Esophagus squamous epithelium (tissue), 4 donors: ENCODE data around the gene HAO2.

Experiments used
- POLR2A ChIP-seq, 4 donors: fragments of 450-650 bp; IDR thresholded peaks; one replicate each; pipeline ENCODE4 v1.6.1; 2017; ENCODE audit warnings: antibody characterized with exemption in 4 of 4, mild to moderate bottlenecking in 4 of 4, moderate library complexity in 3 of 4
- TF ChIP-seq, protein P1 (sequence below), 6 experiments: fragments of 450-650 bp in 4 of 6; fragments of 200-600 bp in 2 of 6; sonication (generic) in 2 of 6; IDR thresholded peaks; one replicate each; pipeline ENCODE4 v1.5.1; 2016 to 2019; ENCODE audit warnings: antibody characterized with exemption in 6 of 6, mild to moderate bottlenecking in 4 of 6, moderate library complexity in 4 of 6

DNA sequence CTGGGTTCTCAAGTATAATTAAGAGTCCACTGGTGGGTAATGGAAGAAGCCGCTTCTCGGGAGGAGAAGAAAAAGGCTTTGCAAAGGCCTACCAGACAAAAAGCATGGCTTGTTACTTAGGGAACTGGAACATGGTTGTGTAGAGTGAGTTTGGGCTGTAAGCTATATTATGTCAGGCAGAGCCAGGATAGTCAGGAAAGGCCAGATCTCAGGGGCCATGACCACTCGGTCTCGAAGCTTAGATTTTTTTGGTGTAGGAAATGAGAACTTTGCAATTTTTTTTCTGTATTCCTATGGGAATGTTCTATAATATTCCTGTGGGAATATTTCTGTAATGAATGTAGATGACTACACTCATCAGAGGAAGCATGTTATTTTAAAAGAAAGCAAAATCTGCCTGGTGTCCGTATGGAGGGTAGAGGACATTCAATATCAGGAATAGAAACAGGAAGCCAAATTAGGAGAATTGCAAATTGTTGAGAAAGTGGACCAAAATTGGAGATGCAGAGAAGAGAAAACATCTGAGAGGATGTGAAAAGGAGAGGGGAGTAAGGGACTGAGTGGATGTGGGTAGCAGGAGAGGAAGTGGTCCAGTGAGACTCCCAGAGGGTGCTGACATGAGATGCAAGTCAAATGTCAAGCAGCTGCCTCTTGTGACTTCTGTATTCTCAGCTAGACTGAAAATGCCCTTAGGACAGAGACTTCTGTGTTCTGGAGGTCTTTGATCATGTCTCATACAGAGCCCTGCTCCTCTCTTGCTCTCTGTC is 45.2 kb upstream of the HAO2 start:
- TF ChIP-seq, protein P1, sequence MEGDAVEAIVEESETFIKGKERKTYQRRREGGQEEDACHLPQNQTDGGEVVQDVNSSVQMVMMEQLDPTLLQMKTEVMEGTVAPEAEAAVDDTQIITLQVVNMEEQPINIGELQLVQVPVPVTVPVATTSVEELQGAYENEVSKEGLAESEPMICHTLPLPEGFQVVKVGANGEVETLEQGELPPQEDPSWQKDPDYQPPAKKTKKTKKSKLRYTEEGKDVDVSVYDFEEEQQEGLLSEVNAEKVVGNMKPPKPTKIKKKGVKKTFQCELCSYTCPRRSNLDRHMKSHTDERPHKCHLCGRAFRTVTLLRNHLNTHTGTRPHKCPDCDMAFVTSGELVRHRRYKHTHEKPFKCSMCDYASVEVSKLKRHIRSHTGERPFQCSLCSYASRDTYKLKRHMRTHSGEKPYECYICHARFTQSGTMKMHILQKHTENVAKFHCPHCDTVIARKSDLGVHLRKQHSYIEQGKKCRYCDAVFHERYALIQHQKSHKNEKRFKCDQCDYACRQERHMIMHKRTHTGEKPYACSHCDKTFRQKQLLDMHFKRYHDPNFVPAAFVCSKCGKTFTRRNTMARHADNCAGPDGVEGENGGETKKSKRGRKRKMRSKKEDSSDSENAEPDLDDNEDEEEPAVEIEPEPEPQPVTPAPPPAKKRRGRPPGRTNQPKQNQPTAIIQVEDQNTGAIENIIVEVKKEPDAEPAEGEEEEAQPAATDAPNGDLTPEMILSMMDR (IDR thresholded peaks at IDR 0.05), result no peak
- no peak for TF ChIP-seq POLR2A (IDR thresholded peaks at IDR 0.05)
